Breast epithelium (tissue), 4 donors: Measurements from ENCODE around the gene KISS1. TPM values are rescaled to one million over a fixed set of nuclear protein-coding genes. Genes with fewer than 3 reads are reported as not detected.

Experiments used
- DNase-seq, 2 donors: peaks; one replicate each; pipeline ENCODE4 v3.0.0-alpha.2; 2019; ENCODE audit warnings: low spot score in 2 of 2
- H3K27ac ChIP-seq, 2 donors: fragments of 200-600 bp; sonication (generic) in 1 of 2; one replicate each; pipeline ENCODE4 v1.5.1; 2016 to 2019; ENCODE audit warnings: mild to moderate bottlenecking in 1 of 2
- H3K27me3 ChIP-seq, 2 donors: fragments of 200-600 bp; sonication (generic) in 1 of 2; one replicate each; pipeline versions ENCODE4 v1.5.1 to v1.6.0; 2017 to 2019; ENCODE audit warnings: control low read depth in 1 of 2, mild to moderate bottlenecking in 1 of 2
- H3K36me3 ChIP-seq: fragments of 200-600 bp; one replicate; pipeline ENCODE4 v1.5.1; 2019
- H3K4me1 ChIP-seq, 2 donors: fragments of 200-600 bp; sonication (generic); one replicate each; pipeline ENCODE4 v1.5.1; 2016 to 2019; ENCODE audit warnings: control low read depth in 1 of 2
- H3K4me3 ChIP-seq, 3 donors: fragments of 200-600 bp; sonication (generic); 1 replicate in 2 of 3; 2 replicates in 1 of 3; pipeline ENCODE4 v1.5.1; 2016 to 2019; ENCODE audit warnings: mild to moderate bottlenecking in 3 of 3, moderate library complexity in 2 of 3
- H3K9me3 ChIP-seq, 2 donors: fragments of 200-600 bp; sonication (generic) in 1 of 2; one replicate each; pipeline ENCODE4 v1.5.1; 2016 to 2019; ENCODE audit warnings: control low read depth in 1 of 2
- CTCF ChIP-seq, 3 donors: fragments of 450-650 bp; IDR thresholded peaks; one replicate each; pipeline ENCODE4 v1.5.1; 2016 to 2017; ENCODE audit warnings: antibody characterized with exemption in 3 of 3, mild to moderate bottlenecking in 3 of 3, moderate library complexity in 3 of 3
- POLR2A ChIP-seq: fragments of 450-650 bp; IDR thresholded peaks from one replicate; pipeline ENCODE4 v1.6.1; 2016; ENCODE audit warnings: antibody characterized with exemption, mild to moderate bottlenecking, moderate library complexity
- POLR2AphosphoS5 ChIP-seq, 3 donors: sonication (generic); formaldehyde crosslinking; IDR thresholded peaks; one replicate each; pipeline ENCODE4 v1.6.1; 2017; ENCODE audit warnings: antibody characterized with exemption in 3 of 3
- intact Hi-C: fragments of 100-400 bp; cut with DNase I; formaldehyde crosslinking; loops from one replicate; pipeline ENCODE4 v1.15.1; 2023; ENCODE audit warnings: low total_unique reads
- total RNA-seq, 3 donors: library from RNA; depleted of rRNA; stranded (reverse); fragments of >200 nt; gene quantifications; one replicate each; pipeline ENCODE4 v1.1.0, GENCODE V29; 2016

The KISS1 gene
- total RNA-seq, 3 donors from 2014 or later = not detected

GRCh38 chr1:204171751-204172178, 24.5 kb downstream of the KISS1 start:
- no peaks in the 10 kb centered on the region for H3K36me3 ChIP-seq
- intact Hi-C loops = no loop called here
- no peak overlapping the region for H3K4me3 ChIP-seq
- H3K4me1 ChIP-seq = no peaks in the 10 kb centered on the region
- no peak overlapping the region for H3K27ac ChIP-seq
- H3K9me3 ChIP-seq = peaks cover 14 to 19% of the 10 kb centered on the region in 2 donors
- no peaks in the 10 kb centered on the region for H3K27me3 ChIP-seq
- no peak for DNase-seq
- TF ChIP-seq CTCF (IDR thresholded peaks at IDR 0.05) (no peak), POLR2AphosphoS5 (IDR thresholded peaks at IDR 0.05) (peak in 1 of 3 donors; percentile 34), POLR2A (no peak)

GRCh38 chr1:204170494-204171155, 25.7 kb downstream of the KISS1 start:
- H3K27ac ChIP-seq = no peak overlapping the region
- no peaks in the 10 kb centered on the region for H3K27me3 ChIP-seq
- H3K36me3 ChIP-seq = no peaks in the 10 kb centered on the region
- peaks cover 14 to 19% of the 10 kb centered on the region in 2 donors for H3K9me3 ChIP-seq
- DNase-seq = no peak
- H3K4me1 ChIP-seq = no peaks in the 10 kb centered on the region
- TF ChIP-seq CTCF (IDR thresholded peaks at IDR 0.05) = no peak
- intact Hi-C loops = no loop called here
- H3K4me3 ChIP-seq = no peak overlapping the region

- Histone ChIP-seq H3K9me3 (peaks cover 14 to 19% of the 10 kb centered on the region in 2 donors), H3K27me3 (no peaks in the 10 kb centered on the region), H3K36me3 (no peaks in the 10 kb centered on the region), H3K4me3 (no peak overlapping the region), H3K27ac (no peak overlapping the region), H3K4me1 (no peaks in the 10 kb centered on the region)
- DNase-seq = no peak
- no peak for TF ChIP-seq CTCF (IDR thresholded peaks at IDR 0.05)
- no peak for TF ChIP-seq POLR2A
- TF ChIP-seq POLR2AphosphoS5 (IDR thresholded peaks at IDR 0.05) = no peak
- intact Hi-C loops = loop anchor here (10.0 kb wide), 1 partner anchor 195 kb away; no protein-coding TSS in a partner anchor
Measured at GRCh38 chr1:204169858-204170257, 26.4 kb downstream of the KISS1 start.

GRCh38 chr1:204167730-204168129, 28.6 kb downstream of the KISS1 start:
- no peaks in the 10 kb centered on the region for H3K36me3 ChIP-seq
- no peak for TF ChIP-seq CTCF (IDR thresholded peaks at IDR 0.05)
- no peak for TF ChIP-seq POLR2AphosphoS5 (IDR thresholded peaks at IDR 0.05)
- no peak for TF ChIP-seq POLR2A
- H3K27ac ChIP-seq = no peak overlapping the region
- H3K9me3 ChIP-seq = peaks cover 14 to 19% of the 10 kb centered on the region in 2 donors
- no peak overlapping the region for H3K4me3 ChIP-seq
- intact Hi-C loops = loop anchor here (10.0 kb wide), 1 partner anchor 197 kb away; no protein-coding TSS in a partner anchor
- H3K27me3 ChIP-seq = no peaks in the 10 kb centered on the region
- no peak for DNase-seq
- no peaks in the 10 kb centered on the region for H3K4me1 ChIP-seq

GRCh38 chr1:204166219-204166618, 30.1 kb downstream of the KISS1 start, which contains the start of gene REN:
TSS of gene REN (minus strand) at chr1:204166337. CDS start at chr1:204166293, 44 bp downstream.
- TF ChIP-seq CTCF (IDR thresholded peaks at IDR 0.05) = no peak
- H3K4me1 ChIP-seq = no peaks in the 10 kb centered on the region
- no peak within 1 kb of the TSS for H3K27ac ChIP-seq
- intact Hi-C loops = loop anchor here (10.0 kb wide), 1 partner anchor 199 kb away; no protein-coding TSS in a partner anchor
- no peak within 1 kb of the TSS for H3K4me3 ChIP-seq
- H3K27me3 ChIP-seq = no peaks in the 10 kb centered on the region
- no peaks in the 10 kb centered on the region for H3K36me3 ChIP-seq
- no peak for DNase-seq
- peaks cover 14 to 19% of the 10 kb centered on the region in 2 donors for H3K9me3 ChIP-seq
